GM06990 (cell line): Measurements from ENCODE around the gene CYSLTR2.
A peak's percentile ranks its signal among the peaks of the same experiment; 100 is the strongest.

ENCODE experiments used
- DNase-seq: peaks from one replicate; pipeline ENCODE4 v3.0.0-alpha.2; 2011; ENCODE audit not compliant: insufficient read length; ENCODE audit errors: extremely low read depth
- H3K27me3 ChIP-seq: replicated peaks from 2 replicates; pipeline ENCODE4 v1.6.0; 2011; ENCODE audit warnings: low read length; ENCODE audit not compliant: control insufficient read depth, insufficient read depth
- H3K36me3 ChIP-seq: 2 replicates; pipeline ENCODE4 v1.5.1; 2011; ENCODE audit warnings: low read length; ENCODE audit not compliant: control insufficient read depth, insufficient read depth
- H3K4me3 ChIP-seq: replicated peaks from 2 replicates; pipeline ENCODE4 v1.5.1; 2011; ENCODE audit warnings: low read depth, mild to moderate bottlenecking, control low read depth, low read length
- CTCF ChIP-seq: IDR thresholded peaks from 2 replicates; pipeline ENCODE4 v1.5.1; 2011; ENCODE audit warnings: low read length, control low read depth, mild to moderate bottlenecking, inconsistent platforms; ENCODE audit not compliant: insufficient read depth, poor library complexity, severe bottlenecking

Gene CYSLTR2

GRCh38 chr13:48644951-48645350 lies 8.8 kb upstream of the CYSLTR2 start:
- no peak for DNase-seq
- no peak overlapping the region for H3K4me3 ChIP-seq
- TF ChIP-seq CTCF, result no peak
- no peaks in the 10 kb centered on the region for H3K36me3 ChIP-seq
- no peaks in the 10 kb centered on the region; the same call in 1 of the 2 replicates for H3K27me3 ChIP-seq

GRCh38 chr13:48645845-48646244 lies 7.9 kb upstream of the CYSLTR2 start:
- no peak for TF ChIP-seq CTCF
- Histone ChIP-seq H3K4me3 (no peak overlapping the region), H3K36me3 (no peaks in the 10 kb centered on the region), H3K27me3 (no peaks in the 10 kb centered on the region; the same call in 1 of the 2 replicates)
- DNase-seq, result no peak

GRCh38 chr13:48646791-48647190 lies 6.9 kb upstream of the CYSLTR2 start:
- peak; percentile 15 for TF ChIP-seq CTCF
- no peaks in the 10 kb centered on the region for H3K36me3 ChIP-seq
- H3K27me3 ChIP-seq, result no peaks in the 10 kb centered on the region; the same call in 1 of the 2 replicates
- DNase-seq, result no peak
- no peak overlapping the region for H3K4me3 ChIP-seq

GRCh38 chr13:48647625-48648024 lies 6.1 kb upstream of the CYSLTR2 start:
- Histone ChIP-seq H3K36me3 (no peaks in the 10 kb centered on the region), H3K27me3 (no peaks in the 10 kb centered on the region; the same call in 1 of the 2 replicates), H3K4me3 (no peak overlapping the region)
- peak; percentile 27 for TF ChIP-seq CTCF
- no peak for DNase-seq

- no peak for DNase-seq
- H3K4me3 ChIP-seq, result no peak overlapping the region
- TF ChIP-seq CTCF, result no peak
- H3K27me3 ChIP-seq, result no peaks in the 10 kb centered on the region; the same call in 1 of the 2 replicates
- H3K36me3 ChIP-seq, result no peaks in the 10 kb centered on the region
Measured at GRCh38 chr13:48648446-48648845, 5.3 kb upstream of the CYSLTR2 start.

- no peak for DNase-seq
- Histone ChIP-seq H3K4me3 (no peak overlapping the region), H3K36me3 (no peaks in the 10 kb centered on the region), H3K27me3 (no peaks in the 10 kb centered on the region)
- TF ChIP-seq CTCF, result no peak
Measured at GRCh38 chr13:48652851-48653471, 768 bp upstream of the CYSLTR2 start.
